HPDE6-E6E7 (cell line): ENCODE data around the gene GXYLT1.
"Not testable (repeated sequence)": the region's sequence is repeated elsewhere in the genome, so short reads cannot be mapped to it uniquely, and the experiment has no call there.

Source experiments
- DNase-seq: peaks from one replicate; pipeline ENCODE4 v3.0.0; 2011; ENCODE audit warnings: missing footprints; ENCODE audit errors: extremely low spot score

Gene GXYLT1, protein sequence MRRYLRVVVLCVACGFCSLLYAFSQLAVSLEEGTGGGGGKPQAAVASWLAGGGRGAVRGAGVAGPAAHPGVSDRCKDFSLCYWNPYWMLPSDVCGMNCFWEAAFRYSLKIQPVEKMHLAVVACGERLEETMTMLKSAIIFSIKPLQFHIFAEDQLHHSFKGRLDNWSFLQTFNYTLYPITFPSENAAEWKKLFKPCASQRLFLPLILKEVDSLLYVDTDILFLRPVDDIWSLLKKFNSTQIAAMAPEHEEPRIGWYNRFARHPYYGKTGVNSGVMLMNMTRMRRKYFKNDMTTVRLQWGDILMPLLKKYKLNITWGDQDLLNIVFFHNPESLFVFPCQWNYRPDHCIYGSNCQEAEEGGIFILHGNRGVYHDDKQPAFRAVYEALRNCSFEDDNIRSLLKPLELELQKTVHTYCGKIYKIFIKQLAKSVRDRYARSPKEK

GRCh38 chr12:42144408-42145196, at the start of gene GXYLT1:
Gene GXYLT1 (minus strand): TSS chr12:42144874. CDS start chr12:42144646, 228 bp downstream.
- DNase-seq = peak; percentile 75

DNA sequence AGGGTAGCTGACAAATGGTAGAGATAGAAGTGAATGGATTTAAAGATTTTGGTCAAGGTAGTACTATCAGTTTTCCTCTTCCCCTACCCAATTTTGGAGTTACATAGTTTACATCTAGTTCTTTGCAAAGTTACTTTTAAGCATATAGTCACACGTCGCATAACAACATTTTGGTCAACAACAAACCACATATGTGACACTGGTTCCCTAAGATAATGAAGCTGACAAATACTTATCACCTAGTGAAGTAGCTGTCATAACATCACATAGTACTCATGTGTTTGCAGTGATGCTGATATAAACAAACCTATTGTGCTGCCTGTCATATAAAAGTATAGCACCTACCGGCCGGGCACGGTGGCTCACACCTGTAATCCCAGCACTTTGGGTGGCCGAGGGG, 48.0 kb upstream of the GXYLT1 start:
- DNase-seq = no peak

DNA sequence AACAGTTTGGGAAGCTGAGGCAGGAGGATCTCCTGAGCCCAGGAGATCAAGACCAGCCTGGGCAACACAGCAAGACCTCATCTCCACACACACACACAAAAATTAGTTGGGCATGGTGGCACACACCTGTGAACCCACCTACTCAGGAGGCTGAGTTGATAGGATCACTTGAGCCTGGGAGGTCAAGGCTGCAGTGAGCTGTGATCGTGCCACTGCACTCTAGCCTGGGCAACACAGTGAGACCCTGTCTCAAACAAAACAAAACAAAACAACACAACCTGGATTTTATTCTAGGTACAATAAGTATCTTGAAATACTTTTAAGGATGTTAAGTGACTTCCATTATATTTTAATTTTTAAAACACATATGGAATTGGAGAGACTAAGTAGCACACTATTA, 47.6 kb upstream of the GXYLT1 start:
- no peak for DNase-seq

DNA sequence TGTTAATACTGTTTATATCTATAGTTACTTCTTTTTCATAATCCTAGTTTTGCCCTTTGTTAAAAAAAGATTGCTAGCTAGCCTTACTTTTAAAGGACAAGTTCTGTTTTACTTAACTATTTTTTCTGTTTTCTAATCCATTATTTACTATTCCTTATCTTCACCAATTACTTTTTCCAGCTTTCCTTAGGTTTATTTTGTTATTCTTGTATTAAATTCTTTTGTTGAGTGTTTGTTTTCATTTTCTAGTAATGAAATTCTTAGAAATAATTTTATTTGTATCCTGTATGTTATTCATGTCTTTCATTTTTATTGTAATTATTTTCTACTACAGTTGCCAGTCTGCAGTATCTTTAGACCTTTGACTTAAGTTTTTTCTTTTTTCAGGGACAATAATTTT, 45.7 kb upstream of the GXYLT1 start:
- DNase-seq = no peak

DNA sequence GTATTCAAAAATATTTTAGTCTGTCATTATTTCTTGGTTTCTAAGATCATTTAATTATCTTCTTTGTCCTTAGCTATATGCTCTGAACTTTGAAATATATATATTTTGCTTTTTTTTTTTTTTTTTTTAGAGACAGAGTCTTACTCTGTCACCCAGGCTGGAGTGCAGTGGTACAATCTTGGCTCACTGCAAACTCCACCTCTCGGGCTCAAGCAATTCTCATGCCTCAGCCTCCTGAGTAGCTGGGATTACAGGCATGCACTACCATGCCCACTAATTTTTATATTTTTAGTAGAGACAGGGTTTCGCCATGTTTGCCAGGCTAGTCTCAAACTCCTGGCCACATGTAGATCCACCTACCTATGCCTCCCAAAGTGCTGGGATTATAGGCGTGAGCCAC, 43.6 kb upstream of the GXYLT1 start:
- not testable (repeated sequence) for DNase-seq

DNA sequence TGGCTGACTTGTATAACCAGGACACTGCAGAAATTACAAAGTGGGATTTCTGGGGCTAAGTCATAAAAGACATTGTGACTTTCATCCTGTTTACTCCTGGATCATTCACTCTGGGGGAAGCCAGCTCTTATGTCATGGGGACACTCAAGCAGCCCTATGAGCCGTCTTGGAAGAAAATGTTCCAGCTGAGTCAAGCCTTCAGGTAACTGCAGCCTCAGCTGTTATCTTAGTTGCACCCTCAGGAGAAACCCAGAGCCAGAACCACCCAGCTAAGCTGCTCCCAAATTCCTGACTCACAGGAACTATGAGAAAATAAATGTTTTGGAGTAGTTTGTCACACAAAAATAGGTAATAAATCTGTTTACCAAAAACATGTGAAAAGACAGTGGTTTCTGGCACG, 43.1 kb upstream of the GXYLT1 start:
- no peak for DNase-seq

- DNase-seq = no peak
Observed at GRCh38 chr12:42186793-42187192, 42.1 kb upstream of the GXYLT1 start.

- DNase-seq = no peak
Observed at GRCh38 chr12:42182394-42182793, 37.7 kb upstream of the GXYLT1 start.

DNA sequence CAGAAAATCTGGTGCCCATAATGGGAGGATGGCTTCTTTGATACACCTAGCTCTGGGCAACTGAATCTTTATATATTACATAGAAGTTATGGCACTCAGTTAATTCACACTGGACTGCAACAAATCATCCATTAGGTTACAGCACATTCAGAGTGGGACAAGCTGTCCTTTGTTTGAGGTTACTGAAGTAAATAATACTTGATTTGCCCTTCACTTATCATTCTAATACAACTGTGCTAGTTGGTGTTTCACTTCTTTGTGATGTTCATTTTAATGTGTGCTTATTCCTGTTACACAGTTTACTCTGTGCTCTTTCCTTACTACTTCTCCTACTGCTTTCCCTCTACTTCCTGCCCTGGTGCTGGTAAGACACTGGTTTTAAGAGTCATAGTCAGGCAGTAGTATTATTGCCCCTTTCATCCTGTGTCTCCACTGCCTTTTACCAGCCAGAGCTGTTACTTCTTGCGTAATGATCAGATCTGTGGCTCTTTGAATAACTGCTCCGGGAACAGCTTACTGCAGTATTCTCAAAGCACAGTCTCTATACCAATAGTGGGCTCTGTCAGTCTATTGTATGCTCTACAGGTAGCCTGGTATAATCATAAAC, 36.4 kb upstream of the GXYLT1 start:
- no peak for DNase-seq

- DNase-seq = no peak
Observed at GRCh38 chr12:42178101-42178500, 33.4 kb upstream of the GXYLT1 start.

GRCh38 chr12:42174978-42175377, 30.3 kb upstream of the GXYLT1 start:
- DNase-seq = no peak

DNA sequence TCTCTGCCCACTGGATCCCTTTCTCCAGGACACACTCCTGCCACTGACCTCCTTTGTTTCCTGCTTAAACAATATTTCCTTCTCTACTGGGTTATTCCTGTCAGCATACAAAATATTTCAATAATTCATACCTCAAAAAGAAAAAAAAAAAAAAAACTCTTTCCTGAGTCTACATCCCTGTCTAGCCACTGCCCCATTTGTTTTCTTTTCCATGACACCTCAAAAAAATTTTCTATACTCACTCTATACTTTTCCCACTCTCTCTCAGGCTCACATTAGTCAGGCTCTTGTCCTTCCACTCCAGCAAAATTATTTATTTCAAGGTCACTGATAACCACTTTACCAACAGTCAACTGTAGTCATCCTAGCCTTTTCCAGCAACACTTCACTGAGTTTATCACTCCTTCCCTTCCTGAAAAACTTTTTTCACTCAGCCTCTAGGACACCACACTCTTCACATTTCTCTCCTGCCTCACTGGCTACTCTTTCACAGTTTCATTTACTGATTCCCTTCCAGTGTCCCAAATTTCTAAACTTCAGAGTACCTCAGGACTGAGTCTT, 29.4 kb upstream of the GXYLT1 start:
- DNase-seq = no peak

DNA sequence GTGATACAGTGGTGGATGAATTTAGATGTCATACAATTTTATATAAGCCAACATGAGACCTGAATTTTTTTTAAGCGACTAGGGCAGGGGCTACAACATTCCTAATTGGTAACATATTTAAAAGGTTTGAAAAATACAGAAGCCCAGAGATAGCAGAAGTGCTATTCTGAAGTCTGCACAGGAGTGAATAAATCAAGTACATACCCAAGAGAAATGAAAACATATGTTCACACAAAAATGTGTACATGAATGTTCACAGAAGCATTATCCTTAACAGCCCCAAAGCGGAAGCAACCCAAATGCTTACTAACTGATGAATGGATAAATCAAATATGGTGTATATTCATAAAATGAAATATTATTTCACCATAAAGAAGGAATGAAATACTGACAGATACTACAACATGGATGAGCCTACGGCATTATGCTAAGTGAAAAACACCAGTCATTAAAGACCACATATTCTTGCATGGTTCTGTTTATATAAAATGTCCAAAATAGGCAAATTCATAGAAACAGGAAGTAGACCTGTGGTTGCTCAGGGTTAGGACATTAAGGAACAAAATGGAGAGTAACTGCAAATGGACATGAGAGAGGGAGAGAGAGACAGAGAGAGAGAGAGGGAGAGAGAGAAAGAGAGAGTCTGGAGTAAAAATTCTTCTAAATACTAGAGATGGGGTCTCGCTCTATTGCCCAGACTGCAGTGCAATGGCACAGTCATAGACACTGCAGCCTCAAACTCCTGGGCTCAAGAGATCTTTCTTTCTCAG, 28.0 kb upstream of the GXYLT1 start:
- no peak for DNase-seq

DNA sequence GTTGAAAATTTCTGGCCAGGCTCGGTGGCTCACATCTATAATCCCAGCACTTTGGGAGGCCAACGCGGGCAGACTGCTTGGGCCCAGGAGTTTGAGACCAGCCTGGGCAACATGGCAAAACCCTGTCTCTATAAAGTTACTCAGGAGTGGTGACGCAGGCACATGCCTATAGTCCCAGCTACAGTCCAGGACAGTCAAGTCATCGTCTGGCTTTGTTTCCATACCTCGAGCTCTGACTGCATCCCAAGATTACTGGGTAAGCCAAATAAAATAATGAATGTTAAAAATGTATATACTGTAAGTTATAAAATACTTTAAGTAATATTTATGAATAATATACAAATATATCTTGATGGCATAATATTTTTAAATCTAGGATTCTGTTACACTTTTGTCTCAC, 23.0 kb upstream of the GXYLT1 start:
- DNase-seq = no peak

DNA sequence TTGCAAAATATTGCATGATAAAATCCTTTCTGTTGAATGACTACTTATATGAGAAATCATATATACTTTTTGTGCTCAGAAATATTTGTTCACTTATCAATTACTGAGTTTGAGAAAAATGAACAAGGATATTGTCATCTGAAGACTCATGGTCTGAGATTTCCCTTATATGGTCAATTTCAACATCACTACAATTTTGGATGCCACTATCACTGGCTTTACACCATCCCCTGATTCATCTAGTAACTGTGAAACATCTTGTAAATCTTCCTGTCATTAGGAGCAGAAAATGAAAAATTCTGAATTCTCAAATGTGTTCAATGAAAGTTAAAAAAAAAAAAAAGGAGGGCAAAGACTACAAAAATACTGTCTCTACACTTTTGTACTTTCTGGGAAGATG, 21.8 kb upstream of the GXYLT1 start:
- no peak for DNase-seq

- DNase-seq = no peak
Observed at GRCh38 chr12:42163913-42164312, 19.2 kb upstream of the GXYLT1 start.

DNA sequence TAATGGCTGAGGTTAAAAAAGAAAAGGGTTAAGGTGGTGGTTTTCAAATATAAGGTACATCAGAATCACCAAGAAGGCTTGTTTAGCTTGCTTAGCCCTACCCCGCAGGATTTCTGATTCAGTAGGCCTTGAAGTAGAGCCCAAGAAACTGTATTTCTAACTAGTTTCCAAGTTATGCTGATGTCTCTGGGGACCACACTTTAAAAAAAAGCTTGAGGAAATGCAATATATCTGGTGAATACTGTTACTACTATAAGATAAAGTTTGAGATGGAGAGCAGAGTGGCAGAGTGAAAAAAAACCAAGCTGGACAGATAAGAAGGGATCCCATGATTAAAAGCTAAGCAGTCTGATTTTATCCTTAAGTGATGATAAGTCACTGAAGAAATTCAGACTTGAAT, 18.3 kb upstream of the GXYLT1 start:
- no peak for DNase-seq

- DNase-seq = no peak
Observed at GRCh38 chr12:42162193-42162592, 17.5 kb upstream of the GXYLT1 start.

DNA sequence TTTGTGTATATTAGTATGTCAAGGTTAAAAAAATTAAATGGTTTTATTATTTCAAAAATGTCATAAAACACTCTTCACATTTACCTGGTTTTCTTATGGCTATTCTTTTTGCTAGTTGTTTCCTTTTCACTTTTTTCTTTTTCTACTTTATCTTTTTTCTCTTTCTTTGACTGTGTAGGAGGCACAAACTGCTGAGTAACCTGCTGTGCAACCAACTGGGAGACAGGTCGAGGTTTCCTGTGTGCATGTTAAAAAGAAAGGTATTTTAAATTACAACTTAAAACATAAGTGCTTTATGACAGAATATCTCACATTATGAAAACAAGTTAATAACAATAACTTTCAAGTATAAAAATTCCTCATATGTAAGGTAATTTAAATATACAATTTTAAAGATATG, 16.9 kb upstream of the GXYLT1 start:
- no peak for DNase-seq

DNA sequence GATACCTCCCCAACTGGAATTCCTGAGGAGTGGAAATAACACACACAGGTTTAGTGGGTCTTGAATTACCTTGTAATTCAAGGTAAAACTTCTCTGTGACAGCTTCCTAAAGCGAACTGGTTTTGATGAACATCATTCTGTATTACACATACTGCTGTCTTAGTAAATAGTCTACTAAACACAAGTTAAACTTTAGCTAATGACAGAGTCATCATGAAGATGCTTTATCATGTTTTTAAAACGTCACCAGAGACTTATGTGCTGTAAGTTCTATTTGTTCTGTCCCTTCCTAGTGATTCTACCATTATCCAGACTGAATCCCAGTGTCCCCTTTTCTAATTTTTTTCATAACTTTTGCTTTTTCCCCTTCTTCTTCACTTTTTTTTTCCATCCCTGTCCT, 11.6 kb upstream of the GXYLT1 start:
- no peak for DNase-seq

DNA sequence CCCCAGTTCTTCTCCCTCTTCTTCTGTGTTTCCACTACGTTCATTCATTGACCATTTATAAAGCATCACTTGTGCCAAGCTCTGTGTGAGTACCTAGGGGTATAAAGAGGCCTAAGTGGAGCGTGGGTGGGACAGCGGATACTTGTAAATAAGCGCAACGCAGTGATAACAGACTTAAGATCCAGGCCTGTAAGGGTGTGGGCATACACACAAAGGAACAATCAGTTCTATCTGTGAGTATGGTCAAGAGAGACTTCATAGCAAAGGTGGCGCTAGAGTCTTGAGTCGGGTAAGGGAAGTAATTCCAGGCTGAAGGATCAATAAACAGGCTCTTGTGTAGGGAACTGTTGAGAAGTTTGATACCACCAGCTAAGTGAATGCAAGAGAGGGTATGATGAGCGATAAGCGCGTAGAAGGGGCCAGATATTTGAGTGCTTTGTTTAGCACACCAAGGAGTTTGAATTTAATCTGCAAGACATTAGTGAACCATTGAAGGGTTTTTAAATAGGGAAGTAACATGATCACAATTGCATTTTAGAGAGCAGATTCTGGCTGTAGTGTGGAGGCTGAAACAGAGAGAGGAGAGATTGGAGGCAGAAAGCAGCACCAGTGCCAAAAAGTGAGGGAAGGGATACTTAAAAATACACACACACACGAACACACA, 1.0 kb upstream of the GXYLT1 start:
- DNase-seq = no peak
